Activated CD4-positive, alpha-beta T cell treated with anti-CD3 and anti-CD28 coated beads for 4 hours (primary cell): ENCODE results near the gene WWC1.
A peak's percentile ranks its signal among the peaks of the same experiment; 100 is the strongest.
"Not testable (repeated sequence)": the region's sequence is repeated elsewhere in the genome, so short reads cannot be mapped to it uniquely, and the experiment has no call there.

ENCODE experiments used
- DNase-seq, 2 donors: peaks; one replicate each; pipeline ENCODE4 v3.0.0-alpha.2; 2020

WWC1 gene

GRCh38 chr5:168286863-168287262 lies 4.6 kb upstream of the WWC1 start:
- not testable (repeated sequence) for DNase-seq

DNA sequence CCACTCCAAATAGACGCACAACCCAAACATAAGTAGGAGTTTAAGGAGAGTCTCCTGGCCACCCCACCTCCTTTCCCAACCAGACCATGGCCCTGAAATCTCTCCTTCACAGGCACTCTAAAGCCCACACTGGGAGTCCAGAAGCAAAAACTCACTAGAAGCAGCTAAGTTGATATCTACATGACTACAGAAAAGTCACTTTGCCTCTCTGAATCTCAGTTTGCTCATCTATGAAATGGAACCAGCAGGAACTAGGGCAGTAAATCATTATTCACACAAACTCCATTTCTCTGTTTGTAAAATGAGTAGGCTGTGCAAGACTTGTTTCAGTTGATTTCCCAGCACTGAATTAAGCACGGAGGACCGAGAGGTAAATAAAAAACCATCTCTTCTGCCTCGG lies 4.1 kb upstream of the WWC1 start:
- DNase-seq: no peak

- DNase-seq: no peak
Observed at GRCh38 chr5:168288349-168289245, 2.8 kb upstream of the WWC1 start.

DNA sequence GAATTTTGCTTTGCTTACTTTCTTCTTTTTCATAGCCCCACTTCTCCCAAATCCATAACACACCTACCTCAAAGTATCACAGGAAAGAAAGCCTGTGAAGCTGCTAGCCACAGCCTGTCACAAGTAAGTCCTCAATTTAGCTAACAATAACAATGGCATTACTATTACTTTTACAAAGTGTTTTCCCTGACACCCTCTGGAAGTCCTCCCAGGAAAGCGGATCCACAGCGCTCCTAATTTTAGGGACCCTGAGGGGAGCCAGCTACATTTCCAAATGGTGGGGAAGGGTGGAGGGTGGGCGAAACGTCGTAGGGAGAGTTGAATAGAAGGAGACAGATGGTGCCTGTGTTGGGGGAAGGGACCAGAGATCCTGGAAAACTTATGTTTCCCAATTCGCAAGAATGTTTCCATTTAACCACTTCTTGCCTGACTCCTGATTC lies 523 bp upstream of the WWC1 start:
- no peak for DNase-seq

- peak in 1 of 2 donors; percentile 11 for DNase-seq
Observed at GRCh38 chr5:168291964-168292785, 730 bp downstream of the WWC1 start.

GRCh38 chr5:168292786-168293696 lies 1.6 kb downstream of the WWC1 start:
- no peak for DNase-seq

GRCh38 chr5:168295574-168296201 lies 4.2 kb downstream of the WWC1 start:
- DNase-seq: no peak

DNA sequence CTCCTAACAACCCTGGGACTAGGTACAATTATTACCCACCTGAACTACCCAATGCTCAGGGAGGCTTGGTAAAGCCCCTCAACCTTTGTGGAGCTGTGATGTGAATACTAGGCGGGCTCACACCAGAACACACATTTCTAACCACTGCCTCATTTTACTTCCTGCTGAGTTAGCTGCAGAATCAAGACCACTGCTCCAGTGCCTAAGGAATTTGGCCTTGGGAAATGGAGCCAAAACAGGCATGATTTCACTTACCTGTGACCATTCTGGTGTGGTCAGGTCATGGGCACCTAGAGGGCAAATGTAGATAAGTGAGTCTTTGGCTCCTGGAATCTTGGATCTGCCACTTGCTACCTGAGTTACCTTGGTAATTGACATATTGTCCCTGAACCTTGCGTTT lies 5.2 kb downstream of the WWC1 start:
- no peak for DNase-seq

DNA sequence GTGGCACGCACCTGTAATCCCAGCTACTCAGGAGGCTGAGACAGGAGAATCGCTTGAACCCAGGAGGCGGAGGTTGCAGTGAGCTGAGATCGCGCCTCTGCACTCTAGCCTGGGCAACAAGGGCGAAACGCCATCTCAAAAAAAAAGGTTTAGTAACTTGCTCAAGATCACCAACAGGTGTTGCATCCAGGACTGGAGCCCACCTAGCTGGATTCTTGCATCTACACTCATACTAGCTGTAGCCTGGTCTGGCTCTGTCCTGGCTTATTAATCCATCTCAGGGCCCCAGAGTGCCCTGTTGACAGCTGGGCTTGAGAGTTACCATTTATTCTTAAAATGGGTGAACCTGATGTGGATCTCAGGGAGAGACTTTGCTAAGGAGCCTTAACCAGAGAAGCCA lies 7.5 kb downstream of the WWC1 start:
- DNase-seq: no peak

DNA sequence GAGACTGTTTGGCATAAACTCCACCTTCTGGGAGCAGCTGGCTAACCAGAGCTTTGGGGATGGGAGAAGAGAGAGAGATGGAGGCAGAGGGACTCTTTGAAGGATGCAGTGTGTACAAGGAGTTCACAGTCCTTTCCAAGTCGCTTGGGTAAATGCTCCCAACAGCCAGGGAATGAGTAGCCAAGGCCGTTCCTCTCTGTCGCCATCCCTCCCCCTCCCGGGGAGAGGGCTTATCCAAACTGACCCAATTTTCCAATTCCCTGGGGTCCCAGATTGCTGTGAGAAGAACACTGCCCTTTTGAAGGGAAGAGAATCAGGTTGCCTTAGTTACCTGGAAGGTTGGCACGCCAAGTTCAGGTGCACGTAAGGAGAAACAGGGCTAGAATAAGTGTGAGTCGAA lies 7.9 kb downstream of the WWC1 start:
- no peak for DNase-seq

DNA sequence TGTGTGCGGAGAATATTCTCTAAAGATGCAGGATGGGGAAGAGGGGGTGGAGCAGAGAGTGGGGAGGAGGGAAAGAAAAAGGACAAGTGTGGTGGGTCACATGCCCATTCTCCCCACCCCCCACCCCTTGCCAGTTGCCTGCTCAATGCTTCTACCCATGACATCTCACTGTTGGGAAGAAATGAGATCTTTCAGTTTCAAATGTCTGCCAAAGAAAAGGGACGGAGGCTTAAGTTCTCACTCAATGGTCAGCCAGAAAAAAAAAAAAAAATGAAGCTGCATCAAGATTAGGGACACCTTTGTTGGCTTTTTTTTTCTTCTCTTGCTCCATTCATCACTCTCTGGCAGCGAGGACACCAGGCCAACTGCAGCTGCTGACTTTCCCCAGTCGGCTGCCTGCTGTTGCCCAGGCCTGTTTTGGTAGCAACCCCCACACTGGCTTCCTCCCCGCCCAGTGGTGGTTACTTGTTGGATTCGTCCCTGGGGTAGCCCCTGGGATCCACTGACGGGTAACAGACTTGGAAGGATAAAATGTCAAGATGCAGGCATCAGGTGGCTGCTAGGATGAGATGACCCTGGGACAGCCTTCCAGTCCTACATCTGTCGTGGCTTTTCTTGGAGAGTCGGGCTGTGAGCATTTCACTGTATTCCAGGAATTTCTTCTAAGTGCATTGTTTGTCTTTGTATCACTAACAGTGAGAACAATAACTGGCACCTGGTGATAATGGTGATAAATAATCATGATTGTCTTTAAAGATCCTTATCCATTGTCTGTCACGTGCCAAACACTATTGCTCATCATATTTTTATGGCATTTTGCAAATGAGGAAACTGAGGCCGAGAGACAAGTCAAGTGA lies 9.1 kb downstream of the WWC1 start:
- DNase-seq: no peak

DNA sequence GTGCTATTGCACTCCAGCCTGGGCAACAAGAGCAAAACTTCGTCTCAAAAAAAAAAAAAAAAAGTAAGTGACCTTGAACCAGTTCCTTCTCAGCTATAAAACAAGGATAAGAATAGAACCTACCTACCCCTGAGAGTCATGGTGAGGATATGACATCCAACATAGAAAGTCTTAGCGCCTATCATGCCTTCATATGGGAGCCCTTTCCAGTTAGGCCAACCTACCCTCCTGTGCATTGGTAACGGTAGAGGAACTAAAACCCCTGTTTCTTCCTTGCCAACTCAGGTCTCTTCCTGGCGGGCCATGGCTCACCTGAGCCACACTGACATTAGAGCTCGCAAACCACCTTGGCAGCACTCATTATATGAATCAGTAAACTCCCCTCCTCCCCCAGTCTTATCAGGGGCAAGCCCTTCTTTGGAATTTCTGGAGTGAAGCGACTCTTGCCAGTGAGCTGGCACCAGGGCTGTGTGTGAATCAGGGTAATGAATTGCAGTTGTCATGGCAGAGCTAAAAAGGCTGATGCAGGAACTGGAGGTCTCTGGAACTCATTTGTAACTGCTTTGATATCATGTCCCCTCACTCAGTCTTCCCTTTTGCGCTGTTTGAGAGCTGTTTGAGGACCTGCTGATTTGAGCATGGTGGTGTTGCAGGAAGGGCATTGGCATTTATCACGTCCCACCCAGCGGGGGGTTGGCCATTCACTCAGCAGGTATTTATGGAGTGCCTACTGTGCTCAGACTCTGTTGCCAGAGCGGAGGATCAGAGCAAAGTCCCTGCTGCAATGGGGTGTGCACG lies 10.3 kb downstream of the WWC1 start:
- no peak for DNase-seq

DNA sequence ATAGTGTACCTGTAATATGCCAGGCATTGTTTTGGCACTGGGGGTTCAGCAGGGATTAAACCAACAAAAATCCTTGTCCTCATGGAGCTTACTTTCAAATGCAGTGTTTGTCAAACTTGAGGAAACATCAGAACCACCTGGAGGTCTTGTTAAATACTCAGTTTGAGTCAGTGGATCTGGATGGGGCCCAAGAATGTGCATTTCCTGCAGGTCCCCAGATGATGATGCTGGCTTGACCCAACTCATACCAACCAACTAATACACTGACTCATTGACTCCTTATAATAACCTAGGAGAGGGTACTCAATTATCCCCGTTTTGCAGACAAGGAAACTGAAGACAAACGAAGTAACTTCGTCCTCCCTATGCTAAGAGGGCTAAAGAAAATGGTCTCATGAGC lies 11.3 kb downstream of the WWC1 start:
- no peak for DNase-seq

- no peak for DNase-seq
Observed at GRCh38 chr5:168303393-168304025, 12.1 kb downstream of the WWC1 start.

DNA sequence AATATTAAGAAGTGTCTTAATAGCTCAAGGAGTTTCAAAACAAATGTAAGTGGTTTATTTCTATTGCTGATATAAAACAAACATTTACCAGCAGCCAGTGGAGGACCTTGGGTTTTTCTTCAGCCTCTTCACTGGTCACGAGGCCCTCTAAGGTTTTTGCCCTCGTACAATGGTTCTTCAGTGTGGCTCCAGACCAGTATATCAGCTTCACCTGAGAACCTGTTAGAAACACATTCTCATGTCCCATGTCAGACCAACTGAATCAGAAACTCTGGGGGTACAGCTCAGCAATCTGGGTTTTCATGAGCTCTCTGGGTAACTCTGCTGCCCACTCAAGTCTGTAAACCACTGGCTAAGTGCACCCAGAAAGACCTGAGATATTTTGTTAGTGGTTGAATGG lies 12.9 kb downstream of the WWC1 start:
- no peak for DNase-seq

DNA sequence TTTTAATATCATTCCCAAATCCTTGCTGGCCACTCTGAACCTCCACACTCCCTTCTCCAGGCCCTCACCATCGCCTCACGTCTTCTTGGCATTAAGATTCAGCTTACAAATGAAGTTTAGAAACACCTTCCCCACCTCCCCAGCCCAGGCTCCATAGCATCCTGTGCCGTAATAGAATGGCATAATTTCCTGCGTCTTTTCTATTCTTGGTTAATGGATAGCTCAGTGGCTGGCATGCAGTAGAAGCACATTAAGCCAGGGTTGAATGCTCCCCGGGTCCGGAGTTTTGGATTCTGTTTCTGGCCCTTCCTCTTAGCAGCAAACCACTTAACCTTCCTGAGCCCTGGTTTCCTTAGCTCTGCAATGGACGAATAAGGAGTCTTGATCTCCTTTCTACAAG lies 13.8 kb downstream of the WWC1 start:
- DNase-seq: no peak

GRCh38 chr5:168307022-168307421 lies 15.6 kb downstream of the WWC1 start:
- no peak for DNase-seq

- no peak for DNase-seq
Observed at GRCh38 chr5:168307925-168308584, 16.6 kb downstream of the WWC1 start.

DNA sequence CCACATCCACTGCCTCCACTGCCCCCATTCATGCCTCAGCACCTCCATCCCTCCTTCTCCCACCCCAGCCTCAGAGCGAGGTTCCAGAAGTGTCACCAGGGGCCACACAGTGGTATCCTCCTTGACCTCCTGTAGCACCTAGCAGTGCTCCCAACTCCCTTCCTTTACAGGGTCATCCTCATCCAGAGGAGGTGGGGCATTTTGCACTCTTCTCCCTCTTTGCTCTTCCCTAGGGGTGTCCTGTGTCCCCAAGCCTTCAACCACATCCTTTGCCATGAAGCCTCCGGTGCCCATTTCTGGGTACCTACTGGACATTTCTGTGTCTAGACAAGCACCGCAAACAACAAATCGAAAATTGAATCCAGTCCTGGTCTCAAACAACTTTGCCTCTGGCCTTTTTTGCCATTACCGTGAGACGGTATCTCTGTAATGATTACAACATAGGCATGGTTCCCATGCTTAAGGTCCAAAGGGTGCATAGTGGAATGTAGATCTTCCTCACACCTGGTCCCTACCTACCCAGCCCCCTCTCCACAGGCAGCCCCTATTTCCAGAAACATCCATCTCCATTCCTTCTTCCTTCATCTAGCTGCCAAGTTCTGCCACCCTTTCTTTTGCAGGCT lies 17.6 kb downstream of the WWC1 start:
- no peak for DNase-seq
